ENCODE results near the gene ANTXR1.

- TF ChIP-seq CTCF (conservative IDR thresholded peaks at IDR 0.05; ENCODE audit: low read length) = no peak
- no peak for TF ChIP-seq EZH2phosphoT487 (IDR thresholded peaks at IDR 0.05; ENCODE audit: borderline replicate concordance)
These were observed 167.2 kb downstream of the ANTXR1 start for GRCh38 chr2:69180227-69180626.
